ENCODE measurements around the gene TMEM91. TPM values are rescaled to one million over a fixed set of nuclear protein-coding genes. Genes with fewer than 3 reads are reported as not detected.
A peak's percentile ranks its signal among the peaks of the same experiment; 100 is the strongest.

TMEM91 gene
- total RNA-seq, 1 donor from 2014 or later: 2.8 TPM

GRCh38 chr19:41410336-41411054, 34.2 kb downstream of the TMEM91 start:
- Histone ChIP-seq H3K27ac (replicated peaks) (peak overlapping the region; percentile 87), H3K9me3 (replicated peaks) (no peaks in the 10 kb centered on the region), H3K36me3 (peaks cover 31% of the 10 kb centered on the region), H3K4me3 (no peak overlapping the region), H3K27me3 (ENCODE audit: low read depth) (no peaks in the 10 kb centered on the region), H3K4me1 (peaks cover 74% of the 10 kb centered on the region)
- TF ChIP-seq, protein P1, sequence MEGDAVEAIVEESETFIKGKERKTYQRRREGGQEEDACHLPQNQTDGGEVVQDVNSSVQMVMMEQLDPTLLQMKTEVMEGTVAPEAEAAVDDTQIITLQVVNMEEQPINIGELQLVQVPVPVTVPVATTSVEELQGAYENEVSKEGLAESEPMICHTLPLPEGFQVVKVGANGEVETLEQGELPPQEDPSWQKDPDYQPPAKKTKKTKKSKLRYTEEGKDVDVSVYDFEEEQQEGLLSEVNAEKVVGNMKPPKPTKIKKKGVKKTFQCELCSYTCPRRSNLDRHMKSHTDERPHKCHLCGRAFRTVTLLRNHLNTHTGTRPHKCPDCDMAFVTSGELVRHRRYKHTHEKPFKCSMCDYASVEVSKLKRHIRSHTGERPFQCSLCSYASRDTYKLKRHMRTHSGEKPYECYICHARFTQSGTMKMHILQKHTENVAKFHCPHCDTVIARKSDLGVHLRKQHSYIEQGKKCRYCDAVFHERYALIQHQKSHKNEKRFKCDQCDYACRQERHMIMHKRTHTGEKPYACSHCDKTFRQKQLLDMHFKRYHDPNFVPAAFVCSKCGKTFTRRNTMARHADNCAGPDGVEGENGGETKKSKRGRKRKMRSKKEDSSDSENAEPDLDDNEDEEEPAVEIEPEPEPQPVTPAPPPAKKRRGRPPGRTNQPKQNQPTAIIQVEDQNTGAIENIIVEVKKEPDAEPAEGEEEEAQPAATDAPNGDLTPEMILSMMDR (IDR thresholded peaks at IDR 0.05; ENCODE audit: borderline replicate concordance): no peak
- DNase-seq: no peak
- intact Hi-C loops (cut with micrococcal nuclease): no loop called here

- Histone ChIP-seq H3K4me3 (no peak overlapping the region), H3K4me1 (peaks cover 72% of the 10 kb centered on the region), H3K27ac (replicated peaks) (peak overlapping the region; percentile 87), H3K36me3 (peaks cover 37% of the 10 kb centered on the region), H3K9me3 (replicated peaks) (no peaks in the 10 kb centered on the region), H3K27me3 (ENCODE audit: low read depth) (no peaks in the 10 kb centered on the region)
- TF ChIP-seq, protein P1 (IDR thresholded peaks at IDR 0.05; ENCODE audit: borderline replicate concordance): no peak
- DNase-seq: no peak
- intact Hi-C loops (cut with micrococcal nuclease): no loop called here
Observed at GRCh38 chr19:41411100-41411967, 35.0 kb downstream of the TMEM91 start.

- Histone ChIP-seq H3K27ac (replicated peaks) (peak overlapping the region; percentile 87), H3K9me3 (replicated peaks) (no peaks in the 10 kb centered on the region), H3K4me3 (no peak overlapping the region), H3K4me1 (peaks cover 69% of the 10 kb centered on the region), H3K27me3 (ENCODE audit: low read depth) (no peaks in the 10 kb centered on the region), H3K36me3 (peaks cover 42% of the 10 kb centered on the region)
- intact Hi-C loops (cut with micrococcal nuclease): no loop called here
- TF ChIP-seq, protein P1 (IDR thresholded peaks at IDR 0.05; ENCODE audit: borderline replicate concordance): no peak
- peak; percentile 80 for DNase-seq
Observed at GRCh38 chr19:41411968-41412265, 35.6 kb downstream of the TMEM91 start.

DNA sequence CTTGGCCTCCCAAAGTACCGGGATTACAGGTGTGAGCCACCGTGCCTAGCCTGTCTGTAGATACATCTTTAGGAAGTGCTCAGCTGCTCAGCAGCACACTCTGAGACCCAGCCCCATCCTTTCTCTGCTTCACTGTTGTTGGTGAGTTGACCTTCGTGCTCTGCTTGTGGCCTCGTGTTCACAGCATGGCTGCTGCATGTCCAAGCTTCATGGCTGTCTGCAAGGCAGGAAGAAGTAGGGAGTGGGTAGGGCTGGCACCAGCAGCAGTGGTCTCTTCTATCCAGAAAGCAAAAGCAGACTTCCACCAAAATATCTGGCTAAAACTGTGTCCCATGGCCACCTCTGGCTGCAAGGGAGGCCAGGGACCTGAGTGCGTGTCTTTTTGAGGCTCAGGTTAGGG, 36.6 kb downstream of the TMEM91 start:
- intact Hi-C loops (cut with micrococcal nuclease): no loop called here
- Histone ChIP-seq H3K27me3 (ENCODE audit: low read depth) (no peaks in the 10 kb centered on the region), H3K27ac (replicated peaks) (peak overlapping the region; percentile 87), H3K4me3 (no peak overlapping the region), H3K36me3 (peaks cover 53% of the 10 kb centered on the region), H3K4me1 (peaks cover 58% of the 10 kb centered on the region), H3K9me3 (replicated peaks) (no peaks in the 10 kb centered on the region)
- TF ChIP-seq, protein P1 (IDR thresholded peaks at IDR 0.05; ENCODE audit: borderline replicate concordance): no peak
- no peak for DNase-seq

DNA sequence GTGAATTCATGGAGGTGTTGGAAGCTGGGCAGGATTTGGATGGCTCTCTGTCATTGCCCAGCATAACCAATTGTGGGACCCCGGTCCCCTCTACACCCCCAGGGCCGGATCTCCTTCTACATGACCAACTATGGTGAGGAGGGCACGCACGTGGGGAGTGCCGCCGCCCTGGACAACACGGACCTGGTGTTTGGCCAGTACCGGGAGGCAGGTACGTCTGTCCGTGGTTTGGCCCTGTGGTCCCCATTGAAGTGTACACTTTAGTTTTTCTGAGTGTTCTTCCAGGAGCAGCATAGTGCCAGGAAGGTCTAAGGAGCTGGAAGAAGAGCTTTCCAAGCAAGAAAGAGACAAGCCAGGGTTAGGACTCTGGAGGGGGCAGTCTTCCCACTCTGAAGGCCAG, 37.6 kb downstream of the TMEM91 start:
- H3K27me3 ChIP-seq (ENCODE audit: low read depth): no peaks in the 10 kb centered on the region
- DNase-seq: no peak
- H3K9me3 ChIP-seq (replicated peaks): no peaks in the 10 kb centered on the region
- H3K36me3 ChIP-seq: peaks cover 62% of the 10 kb centered on the region
- intact Hi-C loops (cut with micrococcal nuclease): no loop called here
- H3K4me1 ChIP-seq: peaks cover 48% of the 10 kb centered on the region
- no peak overlapping the region for H3K4me3 ChIP-seq
- TF ChIP-seq, protein P1 (IDR thresholded peaks at IDR 0.05; ENCODE audit: borderline replicate concordance): no peak
- H3K27ac ChIP-seq (replicated peaks): no peak overlapping the region

Measured in left ventricle myocardium inferior (tissue), 1 donor.